ENCODE data around the gene MAFF.
"Not testable (repeated sequence)": the region's sequence is repeated elsewhere in the genome, so short reads cannot be mapped to it uniquely, and the experiment has no call there.

The MAFF gene

GRCh38 chr22:38172832-38173640, 28.8 kb upstream of the MAFF start:
- no peak for TF ChIP-seq POLR2A (IDR thresholded peaks at IDR 0.05; ENCODE audit: low read depth, low read length)
- DNase-seq (ENCODE audit: insufficient read length, low spot score), result no peak
- FAIRE-seq, result no peak

- no peak for TF ChIP-seq POLR2A (IDR thresholded peaks at IDR 0.05; ENCODE audit: low read depth, low read length)
- FAIRE-seq, result no peak
- DNase-seq (ENCODE audit: insufficient read length, low spot score), result no peak
Observed at GRCh38 chr22:38173641-38173906, 28.2 kb upstream of the MAFF start.

DNA sequence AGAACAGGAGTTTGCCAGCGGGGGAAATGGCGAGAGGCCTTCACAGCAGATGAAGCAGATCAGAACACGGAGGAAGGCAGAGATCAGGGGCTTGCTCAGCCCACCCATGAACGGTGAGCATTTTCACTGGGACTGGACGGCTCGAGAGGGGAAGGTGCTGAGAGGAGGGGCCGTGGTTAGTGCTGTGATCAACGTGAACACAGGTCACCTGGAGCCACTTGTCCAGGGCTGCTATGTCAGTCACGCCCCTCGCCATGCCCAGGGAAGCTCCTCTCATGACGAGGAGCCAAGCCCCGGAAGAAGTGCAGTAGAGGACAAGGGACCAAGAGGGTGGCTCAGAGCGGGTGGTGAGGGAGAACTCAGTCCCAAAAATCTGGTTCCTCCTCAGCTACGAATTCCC, 27.2 kb upstream of the MAFF start:
- DNase-seq (ENCODE audit: insufficient read length, low spot score) (no peak), FAIRE-seq (no peak)
- TF ChIP-seq POLR2A (IDR thresholded peaks at IDR 0.05; ENCODE audit: low read depth, low read length), result no peak

GRCh38 chr22:38175206-38176118, 26.3 kb upstream of the MAFF start:
- DNase-seq (ENCODE audit: insufficient read length, low spot score), result no peak
- TF ChIP-seq POLR2A (IDR thresholded peaks at IDR 0.05; ENCODE audit: low read depth, low read length), result no peak
- no peak for FAIRE-seq

DNA sequence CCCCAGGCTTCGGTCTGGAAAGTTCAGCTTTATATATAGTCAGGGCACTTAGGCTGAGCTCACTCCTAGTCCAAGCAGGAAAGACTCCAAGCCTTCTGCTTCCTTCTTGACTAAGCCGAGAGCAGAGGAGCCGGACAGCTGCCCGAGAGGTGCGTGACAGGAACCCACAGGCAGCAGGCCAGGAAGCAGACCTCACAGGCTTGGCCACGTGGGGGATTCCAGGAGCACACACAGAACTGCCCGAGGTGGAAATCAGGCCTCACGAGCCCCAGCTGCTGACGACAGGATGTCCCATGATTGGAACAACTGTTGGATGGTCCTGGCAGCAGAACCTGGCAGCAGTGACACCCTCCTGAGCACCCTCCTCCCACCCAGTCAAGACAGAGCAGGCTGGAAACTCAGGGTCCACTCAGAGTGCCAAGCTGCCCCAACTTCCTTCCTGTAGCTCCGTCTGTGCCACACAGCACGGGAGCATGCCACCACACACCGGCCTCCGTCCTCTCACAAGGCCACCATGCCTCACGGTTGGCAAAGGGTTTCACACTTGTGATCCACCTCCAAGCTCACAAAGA, 25.5 kb upstream of the MAFF start:
- no peak for TF ChIP-seq POLR2A (IDR thresholded peaks at IDR 0.05; ENCODE audit: low read depth, low read length)
- no peak for DNase-seq (ENCODE audit: insufficient read length, low spot score)
- no peak for FAIRE-seq

DNA sequence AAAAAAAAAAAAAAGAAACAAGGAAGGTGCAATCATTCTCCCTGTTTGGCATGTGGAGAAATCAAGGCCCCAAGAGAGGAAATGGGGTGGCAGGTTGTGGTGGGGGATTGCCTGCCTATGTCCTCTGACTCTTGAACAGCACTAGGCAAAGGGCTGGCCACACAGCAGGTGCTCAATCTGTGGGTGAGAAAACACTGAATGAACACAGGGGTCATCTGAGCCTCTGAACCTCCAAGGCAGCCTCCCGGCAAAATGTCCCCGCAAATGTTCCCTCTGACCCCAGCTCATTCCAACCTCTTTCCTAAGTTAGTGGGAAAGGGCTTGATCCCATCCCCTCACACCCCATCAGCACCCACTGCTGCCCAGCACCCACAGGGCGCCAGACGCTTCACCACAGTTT, 24.8 kb upstream of the MAFF start:
- FAIRE-seq (no peak), DNase-seq (ENCODE audit: insufficient read length, low spot score) (no peak)
- TF ChIP-seq POLR2A (IDR thresholded peaks at IDR 0.05; ENCODE audit: low read depth, low read length), result no peak

GRCh38 chr22:38177571-38177925, 24.2 kb upstream of the MAFF start:
- FAIRE-seq; DNase-seq (ENCODE audit: insufficient read length, low spot score): not testable (repeated sequence)

DNA sequence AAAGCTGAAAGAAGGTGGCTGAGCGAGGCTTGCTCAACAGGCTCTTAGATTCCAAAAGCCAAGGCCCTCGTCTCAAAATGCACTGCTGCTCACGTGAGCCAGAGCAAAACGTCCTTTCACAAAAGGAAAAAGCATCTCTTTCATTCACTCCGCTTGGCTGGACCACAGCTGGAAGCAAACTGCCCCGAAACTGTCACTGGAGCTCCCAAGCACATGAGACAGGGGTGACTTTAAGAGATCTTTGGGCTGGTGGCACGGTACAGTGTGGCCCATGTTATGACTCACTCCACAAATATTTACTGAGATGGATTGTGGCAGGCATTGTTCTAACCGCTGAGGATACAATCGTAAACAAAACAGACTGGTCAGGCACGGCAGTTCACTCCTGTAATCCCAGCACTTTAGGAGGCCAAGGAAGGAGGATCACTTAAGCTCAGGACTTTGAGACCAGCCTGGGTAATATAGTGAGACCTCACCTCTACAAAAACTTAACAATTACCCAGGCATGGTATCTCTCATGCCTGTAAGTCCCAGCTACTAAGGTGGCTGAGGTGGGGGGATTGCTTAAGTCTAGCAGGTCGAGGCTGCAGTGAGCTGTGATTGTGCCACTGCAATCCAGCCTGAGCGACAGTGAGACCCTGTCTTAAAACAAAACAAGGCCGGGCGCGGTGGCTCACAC, 23.7 kb upstream of the MAFF start:
- TF ChIP-seq POLR2A (IDR thresholded peaks at IDR 0.05; ENCODE audit: low read depth, low read length), result no peak
- peak; percentile 85 for FAIRE-seq
- peak; percentile 53 for DNase-seq (ENCODE audit: insufficient read length, low spot score)

- FAIRE-seq, result not testable (repeated sequence)
Observed at GRCh38 chr22:38178605-38178937, 23.2 kb upstream of the MAFF start.

GRCh38 chr22:38180841-38181452, 20.8 kb upstream of the MAFF start:
- FAIRE-seq, result no peak
- TF ChIP-seq POLR2A (IDR thresholded peaks at IDR 0.05; ENCODE audit: low read depth, low read length), result no peak

More at GRCh38 chr22:38178605-38178937, 23.2 kb upstream of the MAFF start:
- DNase-seq (ENCODE audit: insufficient read length, low spot score), result not testable (repeated sequence)

GRCh38 chr22:38181453-38182200, 20.2 kb upstream of the MAFF start, which contains the start of gene PLA2G6:
TSS of gene PLA2G6 (minus strand) at chr22:38181830. CDS start at chr22:38169426, 12,404 bp downstream.
- 0 out of 2 replicates have a peak, but pooled peaks have one; percentile 14 for TF ChIP-seq POLR2A (IDR thresholded peaks at IDR 0.05; ENCODE audit: low read depth, low read length)
- DNase-seq (ENCODE audit: insufficient read length, low spot score), result peak; percentile 80
- FAIRE-seq, result peak; percentile 23

More at GRCh38 chr22:38180841-38181452, 20.8 kb upstream of the MAFF start:
- no peak for DNase-seq (ENCODE audit: insufficient read length, low spot score)

DNA sequence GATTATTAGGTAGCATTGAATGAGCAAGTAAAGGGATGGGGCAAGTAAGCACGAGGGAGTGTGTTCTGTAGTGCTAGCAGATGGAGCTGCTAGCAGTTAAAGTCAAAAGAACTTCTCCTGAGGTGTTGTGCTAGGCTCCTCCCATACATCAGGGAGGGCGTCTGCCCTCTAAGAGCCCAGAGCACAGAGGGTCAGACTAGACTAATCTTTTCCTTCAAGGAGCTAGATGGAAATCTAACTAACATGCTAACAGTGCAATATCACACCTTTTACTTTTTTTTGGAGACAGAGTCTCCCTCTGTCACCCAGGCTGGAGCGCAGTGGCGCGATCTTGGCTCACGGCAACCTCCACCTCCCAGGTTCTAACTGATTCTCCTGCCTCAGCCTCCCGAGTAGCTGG, 17.0 kb upstream of the MAFF start:
- no peak for TF ChIP-seq POLR2A (IDR thresholded peaks at IDR 0.05; ENCODE audit: low read depth, low read length)
- DNase-seq (ENCODE audit: insufficient read length, low spot score) (no peak), FAIRE-seq (no peak)

DNA sequence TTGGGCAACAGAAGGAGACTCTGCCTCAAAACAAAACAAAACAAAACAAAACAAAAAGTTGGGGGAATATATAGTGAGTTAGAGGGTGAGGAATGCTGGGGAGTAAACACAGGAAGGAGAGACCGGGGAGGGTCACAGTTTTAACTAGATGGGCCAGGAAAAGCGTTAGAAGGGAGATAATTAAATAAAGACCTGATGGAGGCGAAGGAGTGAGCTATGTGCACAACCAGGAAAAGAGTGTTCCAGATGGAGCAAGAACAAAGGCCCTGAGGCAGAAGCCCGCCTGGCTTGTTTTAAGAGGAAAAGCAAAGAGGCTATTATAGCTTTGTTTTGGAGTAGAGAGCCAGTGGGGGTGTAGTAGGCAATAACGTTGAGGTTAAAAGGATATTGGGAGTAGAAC, 15.4 kb upstream of the MAFF start:
- FAIRE-seq (no peak), DNase-seq (ENCODE audit: insufficient read length, low spot score) (no peak)
- no peak for TF ChIP-seq POLR2A (IDR thresholded peaks at IDR 0.05; ENCODE audit: low read depth, low read length)

Measured in H54 (cell line).